ENCODE data around the gene DGKZ.

The DGKZ gene

GRCh38 chr11:46330154-46330553 is 17.1 kb upstream of the DGKZ start:
- DNase-seq (ENCODE audit: low read depth): no peak

DNA sequence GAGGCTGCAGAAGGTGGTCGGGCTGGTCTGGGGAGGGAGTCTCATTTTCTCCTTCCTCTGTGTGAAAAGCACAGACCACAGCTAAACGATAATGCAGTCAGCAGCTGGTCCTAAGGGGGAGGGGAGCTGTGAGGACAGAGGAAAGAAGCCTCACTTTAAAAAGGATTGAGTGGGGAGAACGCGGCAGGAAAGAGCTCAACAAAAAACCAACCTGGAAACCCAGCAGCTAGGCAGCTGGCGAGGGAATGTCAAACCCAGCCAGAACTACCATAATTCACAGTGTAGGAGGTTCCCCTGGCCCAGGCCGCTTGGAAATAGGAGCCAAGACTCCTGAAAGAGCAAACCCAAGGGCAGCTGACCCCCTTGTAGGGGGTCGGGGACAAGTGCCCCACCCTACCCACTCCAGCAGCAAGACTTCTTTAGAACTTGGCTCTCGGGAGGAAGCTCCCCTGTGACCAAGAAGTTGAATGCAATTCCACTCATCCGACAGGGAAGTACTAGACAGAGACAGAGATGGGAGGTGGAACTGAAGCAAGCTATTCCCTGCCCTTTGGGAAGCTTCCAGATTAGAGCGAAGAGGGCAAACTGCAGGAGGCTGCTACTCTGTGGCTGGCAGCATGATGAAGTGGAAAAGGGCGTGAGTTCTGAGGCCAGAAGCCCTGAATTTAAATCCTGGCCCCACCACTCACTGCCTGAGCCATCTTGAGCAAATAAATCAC is 16.5 kb upstream of the DGKZ start:
- DNase-seq (ENCODE audit: low read depth): no peak

DNA sequence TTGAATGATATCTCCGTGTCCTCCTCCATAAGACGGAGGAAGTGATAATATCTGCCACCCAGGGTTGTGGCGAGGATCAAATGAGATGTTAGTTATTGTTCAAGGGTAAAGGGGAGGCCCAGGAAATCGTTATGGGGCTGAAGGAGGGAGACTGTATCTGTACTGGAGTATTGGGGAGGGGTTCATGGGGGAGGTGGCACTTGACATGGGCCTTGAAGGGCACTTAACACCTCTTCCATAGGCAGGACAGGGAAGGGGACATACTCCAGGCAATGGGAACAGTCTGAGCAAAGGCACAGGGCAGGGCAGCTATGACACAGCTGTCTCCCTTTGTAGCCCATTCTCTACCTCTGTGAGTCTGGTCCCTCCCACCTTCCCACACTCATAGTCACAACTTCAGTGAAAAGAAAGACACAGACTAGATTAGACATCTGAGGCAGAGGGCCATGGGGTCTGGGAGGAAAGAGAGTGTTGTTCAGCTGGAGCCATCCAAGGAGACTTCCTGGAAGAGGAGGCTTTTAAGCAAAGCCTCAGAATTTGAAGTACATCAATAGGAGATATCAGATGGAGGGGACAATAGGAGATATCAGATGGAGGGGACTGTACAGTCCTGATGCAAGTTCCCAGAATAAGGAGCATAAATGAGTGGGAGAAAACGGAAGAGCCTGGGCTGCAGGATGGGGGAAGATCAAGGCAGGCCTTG is 15.8 kb upstream of the DGKZ start:
- no peak for DNase-seq (ENCODE audit: low read depth)

DNA sequence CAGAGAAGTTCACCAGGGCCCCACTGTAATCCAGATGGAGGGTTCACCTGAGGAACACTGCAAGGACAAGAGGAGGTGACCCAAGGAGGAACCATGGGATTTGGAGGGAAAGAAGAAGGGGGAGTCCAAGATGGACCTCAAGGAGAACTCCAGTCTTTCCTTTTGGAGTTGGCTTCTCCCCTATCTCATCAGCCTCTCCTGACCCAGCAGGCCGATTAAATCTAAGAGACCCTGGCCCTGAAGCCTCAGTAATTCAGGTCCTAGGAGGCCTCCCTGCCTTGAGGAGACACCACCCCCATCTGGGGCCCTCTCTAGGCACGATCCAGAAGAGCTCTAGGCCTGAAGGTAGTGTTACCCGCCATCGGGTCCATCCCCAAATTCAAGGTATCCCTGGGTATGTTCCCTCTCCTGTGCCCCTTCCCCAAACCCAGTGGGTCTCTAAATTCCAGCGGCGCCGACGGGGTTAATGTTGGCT is 15.1 kb upstream of the DGKZ start:
- DNase-seq (ENCODE audit: low read depth): no peak

GRCh38 chr11:46332568-46333393 is 14.5 kb upstream of the DGKZ start:
- no peak for DNase-seq (ENCODE audit: low read depth)

- DNase-seq (ENCODE audit: low read depth): no peak
Observed at GRCh38 chr11:46333394-46333947, 13.8 kb upstream of the DGKZ start.

DNA sequence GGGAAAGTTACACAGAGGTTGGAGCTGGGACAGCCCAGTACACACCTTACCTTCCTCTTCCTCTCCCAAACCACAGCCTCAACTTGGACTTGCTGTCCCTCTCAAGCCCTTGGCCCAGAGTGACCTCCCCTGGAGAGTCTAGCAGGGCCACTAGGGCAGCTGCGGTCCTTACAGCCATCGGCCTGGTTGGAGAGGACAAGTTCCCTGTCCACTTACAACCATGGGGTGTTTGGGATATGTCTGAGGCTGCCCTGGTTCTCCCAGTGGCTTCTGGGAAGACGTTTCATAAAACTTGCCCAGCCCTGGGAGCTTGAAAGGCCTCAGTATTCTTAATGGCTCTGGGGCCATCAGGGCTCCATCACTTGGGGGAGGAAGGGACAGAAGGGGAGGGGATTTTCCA is 13.1 kb upstream of the DGKZ start:
- DNase-seq (ENCODE audit: low read depth): no peak

DNA sequence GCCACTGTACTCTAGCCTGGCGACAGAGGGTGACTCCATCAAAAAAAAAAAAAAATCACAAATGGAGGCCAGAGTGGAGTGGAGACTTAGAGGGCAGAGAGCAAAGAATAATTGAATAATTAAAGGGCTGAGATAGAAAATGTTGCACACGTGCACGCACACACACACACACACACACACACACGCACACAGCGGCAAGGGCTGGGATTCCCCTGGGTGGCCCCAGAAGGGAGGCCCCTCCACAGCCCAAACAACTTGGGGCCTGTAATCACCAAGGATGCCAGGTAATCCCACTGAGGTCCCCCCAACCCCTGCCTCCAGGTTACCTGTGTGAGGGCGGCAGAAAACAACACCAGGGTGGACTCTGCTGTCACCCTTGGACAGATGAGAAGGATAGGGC is 12.0 kb upstream of the DGKZ start:
- no peak for DNase-seq (ENCODE audit: low read depth)

DNA sequence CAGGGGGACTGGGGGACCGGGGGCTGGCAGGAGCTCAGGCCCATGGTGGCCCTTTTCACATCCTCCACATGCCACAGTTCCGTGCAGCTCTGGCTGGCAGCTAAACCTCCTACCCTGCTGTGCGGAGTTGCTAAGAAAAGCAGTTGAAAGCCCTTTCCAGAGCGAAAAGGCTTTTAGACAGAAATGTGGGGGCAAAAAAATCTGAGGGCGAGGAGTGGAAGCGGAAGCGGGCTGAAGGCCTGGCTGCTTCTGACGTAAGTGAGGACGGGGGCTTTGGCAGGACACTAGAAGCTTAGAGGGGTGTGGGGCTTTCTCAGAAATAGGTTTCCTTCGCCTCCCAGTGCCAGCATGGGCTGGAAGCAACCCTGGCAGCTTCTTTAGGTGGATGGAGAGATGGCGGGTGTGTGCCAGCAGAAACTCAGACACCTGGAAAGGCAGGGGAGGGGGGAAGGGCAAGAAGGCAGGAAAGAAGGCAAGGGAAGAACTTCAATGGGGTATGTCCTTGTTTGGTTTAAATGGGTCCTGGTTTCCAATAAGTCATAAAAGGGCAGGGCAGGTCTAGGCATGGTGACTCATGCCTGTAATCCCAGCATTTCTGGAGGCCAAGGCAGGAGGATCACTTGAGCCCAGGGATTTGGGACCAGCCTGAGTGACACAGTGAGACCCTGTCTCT is 11.2 kb upstream of the DGKZ start:
- DNase-seq (ENCODE audit: low read depth): no peak

DNA sequence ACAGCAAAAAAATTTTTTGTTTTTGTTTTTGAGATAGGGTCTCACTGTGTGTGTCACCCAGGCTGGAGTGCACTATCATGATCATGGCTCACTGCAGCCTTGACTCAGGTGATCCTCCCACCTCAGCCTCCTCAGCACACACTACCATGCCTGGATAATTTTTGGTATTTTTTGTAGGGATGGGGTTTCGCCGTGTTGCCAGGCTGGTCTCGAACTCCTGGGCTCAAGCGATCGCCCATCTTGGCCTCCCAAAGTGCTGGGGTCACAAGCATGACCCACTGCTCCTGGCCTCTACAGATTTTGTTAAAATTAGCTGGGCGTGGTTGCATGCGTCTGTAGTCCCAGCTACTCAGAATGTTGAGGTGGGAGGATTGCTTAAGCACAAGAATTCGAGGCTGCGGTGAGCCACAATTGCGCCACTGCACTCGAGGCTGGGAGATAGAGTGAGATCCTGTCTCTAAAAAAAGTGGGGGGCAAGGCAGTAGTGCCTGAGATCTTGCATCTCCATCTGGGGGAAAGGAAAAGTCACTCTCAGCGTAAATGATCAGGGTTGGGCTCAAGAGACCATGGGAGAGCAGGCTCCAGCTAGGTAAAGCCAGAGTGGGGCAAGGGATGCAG is 10.6 kb upstream of the DGKZ start:
- no peak for DNase-seq (ENCODE audit: low read depth)

DNA sequence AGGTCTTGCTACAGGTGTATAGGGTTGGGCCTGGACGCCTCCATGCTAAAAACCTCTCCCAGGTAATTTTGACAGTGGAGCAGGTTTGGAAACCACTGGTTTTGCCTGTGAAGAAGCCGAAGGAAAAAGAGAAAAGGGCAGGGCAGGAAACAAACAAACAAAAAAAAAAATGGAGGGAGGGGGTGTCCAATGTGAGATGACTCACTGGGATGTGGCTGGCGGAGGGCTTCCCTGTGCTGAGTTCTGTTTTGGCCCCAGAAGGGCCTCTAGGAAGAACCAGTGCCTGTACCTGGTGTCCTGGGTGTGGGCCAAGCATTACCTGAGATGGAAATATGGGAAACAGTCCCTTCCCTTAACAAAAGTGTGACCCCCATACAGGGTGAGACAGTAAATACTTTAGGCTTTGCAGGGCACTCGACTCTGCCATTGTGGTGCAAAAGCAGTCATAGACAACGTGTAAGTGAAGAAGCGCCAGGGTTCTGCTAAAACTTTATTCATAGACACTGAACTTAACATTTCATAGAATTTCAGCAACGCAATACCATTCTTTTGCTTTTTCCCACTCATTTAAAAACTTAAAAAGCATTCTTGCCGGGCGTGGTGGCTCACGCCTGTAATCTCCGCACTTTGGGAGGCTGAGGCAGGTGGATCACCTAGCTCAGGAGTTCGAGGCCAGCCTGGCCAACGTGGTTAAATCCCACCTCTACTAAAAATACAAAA is 9.5 kb upstream of the DGKZ start:
- DNase-seq (ENCODE audit: low read depth): no peak

DNA sequence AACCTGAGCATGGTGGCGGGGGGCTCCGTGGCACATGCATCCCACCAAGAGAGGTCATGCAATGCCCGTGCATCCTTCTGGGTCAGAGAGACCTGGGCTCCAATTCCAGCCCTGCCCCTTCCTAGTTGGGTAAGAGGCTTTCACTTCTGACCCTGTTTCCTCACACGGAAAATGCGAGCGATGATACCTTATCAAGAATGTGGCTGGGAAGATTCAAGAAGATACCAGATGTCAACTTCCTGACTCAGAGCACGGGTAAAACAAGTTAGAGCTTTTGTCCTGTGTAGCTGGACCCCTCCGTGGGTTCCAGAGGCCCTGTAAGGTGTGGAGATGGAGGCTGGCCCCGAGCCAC is 8.7 kb upstream of the DGKZ start:
- no peak for DNase-seq (ENCODE audit: low read depth)

DNA sequence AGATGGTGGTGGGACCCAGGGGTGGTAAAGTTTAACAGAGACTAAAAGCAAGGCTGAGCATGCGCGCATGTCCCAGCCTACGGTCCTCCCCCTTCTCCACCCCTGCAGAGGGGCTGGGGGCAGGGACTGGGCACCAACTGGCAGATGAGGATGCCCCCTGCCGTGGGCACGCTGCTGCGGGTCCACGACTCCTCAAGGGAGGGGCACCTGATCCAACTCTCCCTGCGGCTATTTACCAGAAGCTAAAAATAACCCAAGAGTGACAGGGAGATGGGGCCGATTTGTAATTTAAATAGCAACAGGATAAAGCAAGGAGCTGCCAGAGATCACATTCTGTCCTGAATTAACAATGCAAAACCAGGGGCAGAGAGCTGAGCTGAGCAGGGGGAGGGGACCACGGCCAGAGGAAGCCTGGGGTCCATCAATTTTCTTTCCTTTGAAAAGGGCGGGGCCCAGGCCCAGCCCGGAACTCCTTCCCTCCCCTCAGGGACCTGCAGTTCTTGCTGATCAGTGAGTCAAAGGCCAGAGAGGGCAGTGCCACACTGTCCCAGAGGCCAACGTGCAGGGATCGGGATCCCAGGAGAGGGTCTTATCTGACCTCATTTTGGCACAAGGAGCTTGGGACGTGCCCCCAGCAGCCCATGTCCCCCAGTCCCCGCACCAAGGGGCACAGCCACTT is 8.1 kb upstream of the DGKZ start:
- no peak for DNase-seq (ENCODE audit: low read depth)

GRCh38 chr11:46339816-46340215 is 7.4 kb upstream of the DGKZ start:
- DNase-seq (ENCODE audit: low read depth): no peak

GRCh38 chr11:46341454-46341853 is 5.8 kb upstream of the DGKZ start:
- no peak for DNase-seq (ENCODE audit: low read depth)

- no peak for DNase-seq (ENCODE audit: low read depth)
Observed at GRCh38 chr11:46342239-46342638, 5.0 kb upstream of the DGKZ start.

DNA sequence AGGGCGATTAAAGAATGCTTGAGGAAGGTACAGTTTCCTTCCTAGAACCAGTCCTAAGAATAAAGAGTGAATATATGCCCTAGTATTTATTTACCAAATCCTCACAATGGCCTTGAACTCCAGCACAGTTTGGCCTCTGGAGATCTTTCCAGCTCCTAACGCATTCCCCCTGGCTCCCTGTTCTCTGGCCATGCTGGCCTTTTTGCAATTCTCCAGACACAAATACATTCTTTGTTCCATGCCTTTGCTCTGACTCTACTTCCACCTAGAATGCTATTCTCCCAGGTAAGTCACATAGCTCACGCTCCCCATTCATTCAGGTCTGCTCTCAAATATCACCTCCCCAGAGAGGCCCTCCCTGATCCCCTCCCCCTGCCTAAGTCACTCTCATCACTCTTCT is 3.7 kb upstream of the DGKZ start:
- no peak for DNase-seq (ENCODE audit: low read depth)

DNA sequence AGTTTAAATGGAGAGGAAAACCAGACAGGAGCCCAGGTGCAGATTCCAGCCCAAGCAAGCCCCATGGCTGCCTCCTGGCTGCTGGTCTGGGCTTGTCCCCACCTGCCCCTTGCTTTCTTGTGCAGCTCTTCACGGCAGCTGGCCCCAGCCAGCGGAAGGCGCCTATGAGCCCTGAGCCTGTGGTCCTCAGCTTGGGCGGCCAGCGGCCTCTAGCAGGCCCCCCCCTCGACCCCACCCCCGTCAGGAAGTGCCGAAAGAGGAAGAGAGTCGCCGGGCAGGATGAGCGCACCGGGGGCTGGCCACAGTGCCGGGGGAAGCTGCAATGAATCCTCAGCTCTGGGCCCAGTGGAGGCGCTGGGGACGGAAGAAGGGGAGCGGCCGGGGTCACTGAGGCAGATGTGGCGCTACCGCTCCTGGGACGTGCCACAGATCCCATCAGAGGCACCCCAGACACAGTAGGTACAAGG is 2.1 kb upstream of the DGKZ start:
- no peak for DNase-seq (ENCODE audit: low read depth)

GRCh38 chr11:46345881-46346484 is 1.3 kb upstream of the DGKZ start:
- no peak for DNase-seq (ENCODE audit: low read depth)
